Duodenal mucosa (tissue), 2 donors: Measurements from ENCODE around the gene CCDC90B.

Source experiments
- H3K27ac ChIP-seq: one replicate; pipeline ENCODE4 v1.7.0; 2013; ENCODE audit warnings: low read depth, low read length
- H3K27me3 ChIP-seq, 2 donors: one replicate each; pipeline ENCODE4 v1.7.0; 2013; ENCODE audit warnings: low read length in 2 of 2, control low read depth in 1 of 2; ENCODE audit not compliant: insufficient read depth in 2 of 2, control insufficient read depth in 1 of 2
- H3K36me3 ChIP-seq, 2 donors: one replicate each; pipeline ENCODE4 v1.7.0; 2013; ENCODE audit warnings: low read length in 2 of 2, control low read depth in 1 of 2; ENCODE audit not compliant: insufficient read depth in 2 of 2, control insufficient read depth in 1 of 2
- H3K4me1 ChIP-seq, 2 donors: one replicate each; pipeline ENCODE4 v1.7.0; 2013; ENCODE audit warnings: low read length in 2 of 2, control low read depth in 1 of 2; ENCODE audit not compliant: insufficient read depth in 2 of 2, control insufficient read depth in 1 of 2
- H3K4me3 ChIP-seq, 2 donors: one replicate each; pipeline ENCODE4 v1.7.0; 2013; ENCODE audit warnings: low read length in 2 of 2, low read depth in 1 of 2
- H3K9ac ChIP-seq, 2 donors: one replicate each; pipeline ENCODE4 v1.7.0; 2013; ENCODE audit warnings: low read length in 2 of 2, low read depth in 1 of 2
- H3K9me3 ChIP-seq, 2 donors: one replicate each; pipeline ENCODE4 v1.7.0; 2013; ENCODE audit warnings: low read length in 2 of 2, control low read depth in 1 of 2; ENCODE audit not compliant: control insufficient read depth in 1 of 2

CCDC90B gene

DNA sequence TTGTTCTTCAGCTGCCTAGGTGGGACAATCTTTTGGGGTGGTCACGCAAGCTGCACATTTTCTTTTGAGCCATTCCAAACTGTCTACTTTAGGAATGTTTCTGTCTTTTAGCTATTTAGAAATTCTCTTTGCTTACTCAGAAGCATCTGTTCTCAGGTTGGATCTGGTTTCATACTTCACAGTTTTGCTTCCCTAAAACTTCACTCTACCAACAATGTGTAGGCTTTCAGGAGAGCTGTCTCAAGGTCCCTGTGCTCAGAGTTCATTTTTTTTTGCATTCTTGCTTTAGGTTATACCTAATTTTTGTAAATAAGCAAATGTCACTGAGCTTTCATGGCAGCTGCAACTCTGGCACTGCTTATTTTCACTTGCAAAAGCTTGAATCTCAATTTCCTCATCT, 36.7 kb downstream of the CCDC90B start:
- Histone ChIP-seq H3K4me3 (no peak overlapping the region), H3K4me1 (no peaks in the 10 kb centered on the region), H3K27me3 (no peaks in the 10 kb centered on the region), H3K9me3 (no peaks in the 10 kb centered on the region), H3K36me3 (no peaks in the 10 kb centered on the region), H3K9ac (no peak overlapping the region), H3K27ac (no peak overlapping the region)

DNA sequence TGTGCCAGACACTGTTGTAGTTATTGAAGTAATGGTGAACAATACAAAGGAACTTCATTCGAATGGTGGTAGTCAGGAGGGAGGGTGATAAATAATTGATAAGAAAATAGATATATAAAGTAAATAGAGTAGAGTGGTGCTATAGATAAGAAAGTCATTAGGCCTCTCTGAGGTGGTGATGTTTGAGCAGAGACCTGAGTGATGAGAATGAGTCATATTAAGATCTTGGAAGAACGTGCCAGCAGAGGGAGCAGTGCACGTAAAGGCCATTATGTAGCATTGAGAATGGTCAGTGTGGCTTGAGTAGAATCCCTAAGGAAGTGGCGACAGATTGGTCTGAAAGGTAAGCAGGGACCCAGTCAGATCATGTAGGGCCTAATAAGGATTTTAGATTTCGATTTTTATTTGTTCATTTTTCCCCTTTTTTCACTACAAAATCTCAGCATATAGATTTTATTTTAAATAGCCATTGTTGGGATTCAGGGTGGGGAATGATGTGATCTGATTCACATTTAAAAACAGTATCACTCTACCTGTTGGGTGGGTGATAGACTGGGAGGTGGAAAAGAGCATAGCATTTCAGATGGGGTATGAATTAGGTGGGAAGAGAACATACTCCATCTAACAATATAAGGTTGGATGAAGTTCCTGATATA, 44.7 kb downstream of the CCDC90B start:
- Histone ChIP-seq H3K27ac (no peak overlapping the region), H3K4me1 (no peaks in the 10 kb centered on the region), H3K9ac (no peak overlapping the region), H3K36me3 (no peaks in the 10 kb centered on the region), H3K9me3 (no peaks in the 10 kb centered on the region), H3K27me3 (no peaks in the 10 kb centered on the region), H3K4me3 (no peak overlapping the region)

DNA sequence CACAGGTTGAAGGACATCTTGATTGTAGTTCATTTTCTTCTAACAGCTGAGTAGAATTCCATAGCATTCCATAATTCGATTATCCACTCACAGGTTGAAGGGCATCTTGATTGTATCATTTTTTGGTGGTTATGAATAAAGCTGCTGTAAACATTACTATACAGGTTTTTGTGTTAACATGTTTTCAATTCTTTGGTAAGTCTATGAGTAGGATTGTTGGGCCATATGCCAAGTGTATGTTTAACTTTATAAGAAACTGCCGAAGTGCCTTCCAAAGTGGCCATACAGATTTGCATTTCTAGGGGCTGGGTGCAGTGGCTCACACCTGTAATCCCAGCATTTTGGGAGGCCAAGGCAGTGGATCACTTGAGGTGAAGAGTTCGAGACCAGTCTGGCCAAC, 48.1 kb downstream of the CCDC90B start:
- Histone ChIP-seq H3K36me3 (no peaks in the 10 kb centered on the region), H3K9me3 (no peaks in the 10 kb centered on the region), H3K27ac (no peak overlapping the region), H3K27me3 (no peaks in the 10 kb centered on the region), H3K4me3 (no peak overlapping the region), H3K4me1 (no peaks in the 10 kb centered on the region), H3K9ac (no peak overlapping the region)

DNA sequence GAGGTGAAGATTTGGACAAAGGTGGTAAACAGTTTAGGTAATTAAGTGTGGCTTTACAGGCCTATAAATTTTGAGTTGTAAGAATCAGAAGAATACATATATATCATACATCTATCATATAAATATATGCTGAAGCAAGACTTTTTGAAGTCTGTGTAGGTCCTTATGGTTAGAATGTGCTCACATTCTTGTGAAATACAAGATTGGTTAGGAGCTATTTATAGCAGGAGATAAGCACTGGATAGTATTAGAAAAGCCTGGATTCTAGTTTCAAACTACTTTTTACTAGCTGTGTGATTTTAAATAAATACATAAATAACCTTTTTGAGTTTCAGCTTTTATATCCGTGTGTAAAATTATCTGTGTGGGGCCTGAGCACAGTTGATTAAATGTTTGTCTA, 50.3 kb downstream of the CCDC90B start:
- Histone ChIP-seq H3K36me3 (no peaks in the 10 kb centered on the region), H3K4me1 (no peaks in the 10 kb centered on the region), H3K27me3 (no peaks in the 10 kb centered on the region), H3K4me3 (no peak overlapping the region), H3K9me3 (no peaks in the 10 kb centered on the region), H3K27ac (no peak overlapping the region), H3K9ac (no peak overlapping the region)

DNA sequence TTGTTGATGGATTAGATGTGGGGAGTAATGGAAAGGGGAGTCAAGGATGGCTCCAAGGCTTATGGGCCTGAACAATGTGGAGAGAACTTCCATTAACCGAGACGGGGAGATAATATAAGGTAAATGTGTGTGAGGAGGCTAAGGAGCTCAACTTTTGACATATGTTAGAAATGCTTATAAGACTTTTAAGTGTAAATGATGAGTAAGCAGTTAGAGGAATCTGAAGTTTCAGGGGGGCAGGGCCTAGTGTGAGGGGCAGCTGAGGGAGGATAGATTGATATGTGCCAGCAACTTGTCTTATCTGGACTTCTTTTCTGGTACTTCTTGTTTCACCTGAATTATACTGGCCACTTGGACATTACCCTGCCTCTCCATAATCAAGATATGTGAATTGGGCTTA, 62.7 kb downstream of the CCDC90B start:
- no peaks in the 10 kb centered on the region for H3K4me1 ChIP-seq
- H3K9me3 ChIP-seq, result no peaks in the 10 kb centered on the region
- no peaks in the 10 kb centered on the region for H3K27me3 ChIP-seq
- no peak overlapping the region for H3K9ac ChIP-seq
- no peak overlapping the region for H3K27ac ChIP-seq
- no peak overlapping the region for H3K4me3 ChIP-seq
- no peaks in the 10 kb centered on the region for H3K36me3 ChIP-seq

DNA sequence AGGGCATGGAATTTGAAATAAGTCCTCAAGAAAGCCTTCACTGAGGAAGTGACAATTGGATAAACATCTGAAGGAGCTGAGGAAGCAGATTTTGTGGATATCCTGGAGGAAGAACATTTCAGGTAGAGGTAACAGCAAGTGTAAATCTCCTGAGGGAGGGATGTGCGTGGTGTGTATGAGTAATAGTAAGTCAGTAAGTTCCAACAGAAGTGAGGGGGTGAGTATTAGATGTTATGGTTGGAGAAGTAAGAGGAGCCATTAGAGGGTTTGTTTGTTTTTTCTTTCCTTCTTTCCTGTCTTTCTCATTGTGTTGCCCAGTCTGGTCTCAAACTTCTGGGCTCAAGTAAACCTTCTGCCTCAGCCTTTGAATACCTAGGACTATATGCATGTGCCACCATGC, 63.7 kb downstream of the CCDC90B start:
- H3K4me3 ChIP-seq, result no peak overlapping the region
- H3K36me3 ChIP-seq, result no peaks in the 10 kb centered on the region
- no peaks in the 10 kb centered on the region for H3K27me3 ChIP-seq
- no peaks in the 10 kb centered on the region for H3K4me1 ChIP-seq
- no peak overlapping the region for H3K27ac ChIP-seq
- H3K9ac ChIP-seq, result no peak overlapping the region
- H3K9me3 ChIP-seq, result no peaks in the 10 kb centered on the region

DNA sequence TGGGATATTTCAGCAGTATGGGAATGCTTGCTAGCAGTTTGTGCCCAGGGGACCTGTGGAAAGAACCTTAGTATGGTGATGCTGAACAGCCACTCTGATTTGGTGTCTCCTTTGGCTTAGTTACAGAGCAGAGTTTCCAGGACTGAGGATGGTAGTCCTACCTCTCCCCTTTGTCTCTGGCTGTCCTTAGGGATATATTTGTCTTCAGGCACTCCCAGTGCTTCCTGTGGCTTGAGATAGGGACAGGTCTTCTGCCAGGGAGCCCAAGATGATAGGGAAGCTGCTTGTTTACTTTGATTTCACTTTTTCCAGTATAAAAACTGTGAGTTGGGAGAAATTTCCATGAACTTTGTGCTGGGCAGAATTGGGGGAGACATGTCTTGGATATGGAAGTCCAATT, 64.5 kb downstream of the CCDC90B start:
- H3K27me3 ChIP-seq, result no peaks in the 10 kb centered on the region
- no peaks in the 10 kb centered on the region for H3K4me1 ChIP-seq
- no peak overlapping the region for H3K4me3 ChIP-seq
- H3K27ac ChIP-seq, result no peak overlapping the region
- H3K36me3 ChIP-seq, result no peaks in the 10 kb centered on the region
- no peaks in the 10 kb centered on the region for H3K9me3 ChIP-seq
- no peak overlapping the region for H3K9ac ChIP-seq

DNA sequence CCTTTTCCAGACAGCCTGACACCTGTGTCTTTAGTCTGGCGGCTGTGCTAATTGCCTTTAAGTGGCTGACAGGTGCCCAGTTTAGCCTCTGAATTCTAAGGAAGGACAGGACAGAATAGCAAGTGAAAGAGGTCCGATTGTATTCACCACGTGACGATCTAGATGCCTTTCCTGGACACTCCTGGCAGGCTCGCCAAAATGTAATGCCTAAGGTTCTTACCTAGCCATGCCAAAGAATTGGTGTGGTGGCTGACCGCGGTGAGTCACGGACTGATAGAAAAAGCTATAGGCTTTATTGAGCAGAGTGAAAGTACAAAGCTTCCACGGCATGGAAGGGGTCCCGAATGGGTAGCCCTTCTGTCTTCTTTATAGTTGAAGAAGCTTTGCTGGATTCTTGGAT, 65.9 kb downstream of the CCDC90B start:
- Histone ChIP-seq H3K27me3 (no peaks in the 10 kb centered on the region), H3K4me1 (no peaks in the 10 kb centered on the region), H3K9ac (no peak overlapping the region), H3K9me3 (no peaks in the 10 kb centered on the region), H3K36me3 (no peaks in the 10 kb centered on the region), H3K4me3 (no peak overlapping the region), H3K27ac (no peak overlapping the region)

DNA sequence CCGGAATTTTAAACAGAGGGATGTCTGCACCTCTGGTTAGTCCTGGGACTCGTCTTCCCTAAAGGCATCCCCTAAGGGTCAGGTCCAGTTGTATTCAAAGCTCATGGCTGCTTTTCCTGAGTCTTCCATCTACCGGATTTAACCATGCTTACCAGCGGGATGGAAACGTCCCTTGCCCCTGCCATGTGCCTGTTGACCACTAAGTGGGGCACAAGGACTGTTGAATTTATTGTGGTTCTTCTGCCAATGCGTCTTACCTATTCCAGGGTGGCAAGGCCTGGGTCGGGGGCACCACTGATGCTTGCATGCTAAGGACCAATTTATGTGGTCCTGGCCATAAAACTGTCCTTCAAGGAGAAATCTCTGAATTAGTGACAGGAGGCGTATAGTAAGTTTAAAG, 67.1 kb downstream of the CCDC90B start:
- Histone ChIP-seq H3K36me3 (no peaks in the 10 kb centered on the region), H3K27ac (no peak overlapping the region), H3K9ac (no peak overlapping the region), H3K27me3 (no peaks in the 10 kb centered on the region), H3K9me3 (no peaks in the 10 kb centered on the region), H3K4me1 (no peaks in the 10 kb centered on the region), H3K4me3 (no peak overlapping the region)
